Bronchial epithelial cell (primary cell): ENCODE measurements around the gene PDE6G. TPM values are rescaled to one million over a fixed set of nuclear protein-coding genes. Genes with fewer than 3 reads are reported as not detected.

Source experiments
- DNase-seq: peaks from one replicate; pipeline ENCODE4 v3.0.0-alpha.2; 2010; ENCODE audit warnings: low read depth
- FAIRE-seq: peaks from 2 replicates; lab custom pipeline; 2011; peaks lifted over from hg19 to GRCh38; lab: Jason Lieb, UNC
- H3K27me3 ChIP-seq: 2 replicates; pipeline ENCODE4 v1.5.1; 2011; ENCODE audit warnings: low read length; ENCODE audit not compliant: control insufficient read depth, insufficient read depth
- H3K36me3 ChIP-seq: 2 replicates; pipeline ENCODE4 v1.5.1; 2011; ENCODE audit warnings: low read length; ENCODE audit not compliant: control insufficient read depth, insufficient read depth
- H3K4me3 ChIP-seq: 2 replicates; pipeline ENCODE4 v1.5.1; 2011; ENCODE audit warnings: mild to moderate bottlenecking, low read depth, low read length, control low read depth
- total RNA-seq: library from RNA; depleted of rRNA; stranded (reverse); fragments of >200 nt; gene quantifications from 2 replicates; pipeline ENCODE4 v1.2.1, GENCODE V29; 2014
- TF ChIP-seq, protein P1 (sequence below): IDR thresholded peaks from 2 replicates; pipeline ENCODE4 v1.5.1; 2011; ENCODE audit warnings: mild to moderate bottlenecking, moderate library complexity, low read length, control low read depth, inconsistent platforms; ENCODE audit not compliant: insufficient read depth, severe bottlenecking

The PDE6G gene
- total RNA-seq, 1 donor from 2014 or later = not detected

DNA sequence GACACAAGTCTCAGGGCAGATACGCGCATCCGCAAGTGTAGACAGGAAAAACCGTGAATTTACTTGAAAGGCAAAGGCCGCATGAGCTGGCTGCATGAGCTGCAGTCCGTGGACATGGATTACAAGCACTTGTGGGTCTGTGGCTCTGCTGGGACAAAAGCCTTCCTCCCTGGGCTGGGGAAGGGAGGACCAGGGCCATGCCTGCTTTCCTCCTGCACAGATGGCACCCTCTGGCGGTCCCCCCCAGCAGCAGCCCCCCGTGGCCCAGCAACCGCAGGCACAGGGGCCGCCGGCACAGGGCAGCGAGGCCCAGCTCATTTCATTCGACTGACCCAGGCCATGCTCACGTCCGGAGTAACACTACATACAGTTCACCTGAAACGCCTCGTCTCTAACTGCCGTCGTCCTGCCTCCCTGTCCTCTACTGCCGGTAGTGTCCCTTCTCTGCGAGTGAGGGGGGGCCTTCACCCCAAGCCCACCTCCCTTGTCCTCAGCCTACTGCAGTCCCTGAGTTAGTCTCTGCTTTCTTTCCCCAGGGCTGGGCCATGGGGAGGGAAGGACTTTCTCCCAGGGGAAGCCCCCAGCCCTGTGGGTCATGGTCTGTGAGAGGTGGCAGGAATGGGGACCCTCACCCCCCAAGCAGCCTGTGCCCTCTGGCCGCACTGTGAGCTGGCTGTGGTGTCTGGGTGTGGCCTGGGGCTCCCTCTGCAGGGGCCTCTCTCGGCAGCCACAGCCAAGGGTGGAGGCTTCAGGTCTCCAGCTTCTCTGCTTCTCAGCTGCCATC is 45.1 kb upstream of the PDE6G start:
- Histone ChIP-seq H3K36me3 (peaks cover 25% of the 10 kb centered on the region), H3K27me3 (no peaks in the 10 kb centered on the region), H3K4me3 (no peak overlapping the region)
- DNase-seq = no peak
- FAIRE-seq = no peak
- TF ChIP-seq, protein P1, sequence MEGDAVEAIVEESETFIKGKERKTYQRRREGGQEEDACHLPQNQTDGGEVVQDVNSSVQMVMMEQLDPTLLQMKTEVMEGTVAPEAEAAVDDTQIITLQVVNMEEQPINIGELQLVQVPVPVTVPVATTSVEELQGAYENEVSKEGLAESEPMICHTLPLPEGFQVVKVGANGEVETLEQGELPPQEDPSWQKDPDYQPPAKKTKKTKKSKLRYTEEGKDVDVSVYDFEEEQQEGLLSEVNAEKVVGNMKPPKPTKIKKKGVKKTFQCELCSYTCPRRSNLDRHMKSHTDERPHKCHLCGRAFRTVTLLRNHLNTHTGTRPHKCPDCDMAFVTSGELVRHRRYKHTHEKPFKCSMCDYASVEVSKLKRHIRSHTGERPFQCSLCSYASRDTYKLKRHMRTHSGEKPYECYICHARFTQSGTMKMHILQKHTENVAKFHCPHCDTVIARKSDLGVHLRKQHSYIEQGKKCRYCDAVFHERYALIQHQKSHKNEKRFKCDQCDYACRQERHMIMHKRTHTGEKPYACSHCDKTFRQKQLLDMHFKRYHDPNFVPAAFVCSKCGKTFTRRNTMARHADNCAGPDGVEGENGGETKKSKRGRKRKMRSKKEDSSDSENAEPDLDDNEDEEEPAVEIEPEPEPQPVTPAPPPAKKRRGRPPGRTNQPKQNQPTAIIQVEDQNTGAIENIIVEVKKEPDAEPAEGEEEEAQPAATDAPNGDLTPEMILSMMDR = no peak

DNA sequence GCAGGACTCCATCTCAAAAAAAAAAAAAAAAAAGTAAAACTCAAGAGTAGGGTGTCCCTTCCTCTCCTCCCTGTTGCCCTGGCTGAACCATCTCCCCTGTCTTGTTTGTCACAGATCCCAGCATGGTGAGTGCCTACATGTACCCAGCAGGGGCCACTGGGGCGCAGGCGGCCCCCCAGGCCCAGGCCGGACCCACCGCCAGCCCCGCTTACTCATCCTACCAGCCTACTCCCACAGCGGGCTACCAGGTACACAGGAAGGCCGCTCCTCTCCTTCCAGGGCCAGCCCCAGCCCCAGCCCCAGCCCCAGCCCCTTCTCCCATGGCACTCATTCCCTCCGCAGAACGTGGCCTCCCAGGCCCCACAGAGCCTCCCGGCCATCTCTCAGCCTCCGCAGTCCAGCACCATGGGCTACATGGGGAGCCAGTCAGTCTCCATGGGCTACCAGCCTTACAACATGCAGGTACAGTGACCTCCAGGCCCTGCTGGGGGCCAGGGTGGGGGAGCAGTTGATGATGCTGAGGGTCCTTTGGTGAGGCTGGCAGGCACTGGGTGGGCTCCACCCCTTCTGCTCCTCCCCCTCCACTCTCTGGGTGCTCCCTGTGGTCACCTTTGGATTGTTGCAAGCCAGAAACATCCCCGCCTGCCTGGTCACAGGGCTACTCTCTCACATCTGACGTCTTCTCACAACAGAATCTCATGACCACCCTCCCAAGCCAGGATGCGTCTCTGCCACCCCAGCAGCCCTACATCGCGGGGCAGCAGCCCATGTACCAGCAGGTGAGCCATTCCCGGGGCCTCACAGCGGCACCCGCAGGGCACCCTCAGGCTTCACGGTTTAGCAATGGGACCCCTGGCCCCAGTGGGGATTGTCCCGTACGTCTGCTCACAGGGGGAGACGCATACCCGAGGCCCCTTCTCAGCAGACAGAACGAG is 44.3 kb upstream of the PDE6G start:
- Histone ChIP-seq H3K27me3 (no peaks in the 10 kb centered on the region), H3K36me3 (peaks cover 26% of the 10 kb centered on the region), H3K4me3 (no peak overlapping the region)
- DNase-seq = no peak
- FAIRE-seq = no peak
- TF ChIP-seq, protein P1 = no peak

DNA sequence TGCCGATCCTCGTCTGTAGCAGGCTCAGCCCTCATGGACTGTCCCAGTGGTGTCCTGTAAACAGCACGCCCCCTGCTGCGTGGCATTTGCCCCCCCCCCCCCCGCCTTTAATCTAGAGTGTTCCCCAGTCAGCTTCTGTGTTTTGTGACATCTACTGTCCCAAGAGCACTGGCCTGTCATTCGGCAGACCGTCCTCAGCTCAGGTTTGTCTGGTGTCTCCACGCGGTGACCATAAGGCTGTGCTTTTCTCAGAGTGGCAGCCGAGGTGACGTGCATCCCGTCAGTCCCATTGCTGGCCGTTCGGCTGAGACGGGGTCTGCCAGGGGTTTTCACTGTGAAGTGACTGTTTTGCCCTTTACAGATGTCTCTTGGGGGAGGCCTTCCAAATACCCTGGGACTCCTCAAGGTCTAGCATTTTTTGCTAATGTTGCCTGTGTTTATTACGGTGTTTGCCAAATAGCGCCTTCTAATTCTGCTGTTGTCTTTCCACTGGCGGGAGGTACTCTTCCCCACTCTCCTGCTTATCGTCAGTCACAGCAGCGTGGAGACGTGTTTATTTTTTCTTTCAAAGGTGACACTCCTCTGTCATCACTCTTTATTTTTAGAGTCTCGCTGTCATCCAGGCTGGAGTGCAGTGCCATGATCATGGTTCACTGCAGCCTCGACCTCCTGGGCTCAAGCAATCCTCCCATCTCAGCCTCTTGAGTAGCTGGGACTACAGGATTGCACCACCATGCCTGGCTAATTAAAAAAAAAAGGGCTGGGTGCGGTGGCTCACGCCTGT is 41.1 kb upstream of the PDE6G start:
- TF ChIP-seq, protein P1 = no peak
- no peak for DNase-seq
- H3K36me3 ChIP-seq = peaks cover 40% of the 10 kb centered on the region
- no peak overlapping the region for H3K4me3 ChIP-seq
- FAIRE-seq = peak; percentile 36
- no peaks in the 10 kb centered on the region for H3K27me3 ChIP-seq

DNA sequence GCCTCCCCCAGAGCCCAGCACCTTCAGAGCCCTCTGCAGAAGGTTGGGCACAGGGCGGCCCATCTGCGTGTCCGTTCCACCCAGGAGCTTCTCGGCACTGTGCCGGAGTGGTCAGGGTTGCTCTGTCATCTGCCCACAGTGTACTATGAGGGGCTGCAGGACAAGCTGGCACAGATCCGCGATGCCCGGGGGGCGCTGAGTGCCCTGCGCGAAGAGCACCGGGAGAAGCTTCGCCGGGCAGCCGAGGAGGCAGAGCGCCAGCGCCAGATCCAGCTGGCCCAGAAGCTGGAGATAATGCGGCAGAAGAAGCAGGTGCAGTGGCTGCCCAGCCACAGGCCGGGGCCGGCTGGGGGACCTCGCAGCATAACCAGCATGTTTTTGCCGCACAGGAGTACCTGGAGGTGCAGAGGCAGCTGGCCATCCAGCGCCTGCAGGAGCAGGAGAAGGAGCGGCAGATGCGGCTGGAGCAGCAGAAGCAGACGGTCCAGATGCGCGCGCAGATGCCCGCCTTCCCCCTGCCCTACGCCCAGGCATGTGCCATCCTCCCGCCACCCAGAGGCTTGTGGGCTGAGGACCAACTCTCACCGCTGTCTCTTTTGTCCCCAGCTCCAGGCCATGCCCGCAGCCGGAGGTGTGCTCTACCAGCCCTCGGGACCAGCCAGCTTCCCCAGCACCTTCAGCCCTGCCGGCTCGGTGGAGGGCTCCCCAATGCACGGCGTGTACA is 40.0 kb upstream of the PDE6G start:
- DNase-seq (no peak), FAIRE-seq (no peak)
- Histone ChIP-seq H3K4me3 (no peak overlapping the region), H3K27me3 (no peaks in the 10 kb centered on the region), H3K36me3 (peaks cover 47% of the 10 kb centered on the region)
- TF ChIP-seq, protein P1 = no peak

DNA sequence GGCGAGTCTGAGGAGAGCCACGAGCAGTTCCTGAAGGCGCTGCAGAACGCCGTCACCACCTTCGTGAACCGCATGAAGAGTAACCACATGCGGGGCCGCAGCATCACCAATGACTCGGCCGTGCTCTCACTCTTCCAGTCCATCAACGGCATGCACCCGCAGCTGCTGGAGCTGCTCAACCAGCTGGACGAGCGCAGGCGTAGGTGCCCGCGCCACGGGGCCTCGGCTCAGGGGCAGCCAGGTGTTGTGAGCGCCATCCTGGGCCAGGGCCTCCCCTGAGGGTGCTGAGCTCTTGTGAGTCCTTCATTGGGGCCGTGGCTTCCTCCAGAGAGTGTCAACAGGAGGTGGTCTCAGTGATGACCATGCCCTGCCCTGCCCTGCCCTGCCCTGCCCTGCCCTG is 39.5 kb upstream of the PDE6G start:
- no peak overlapping the region for H3K4me3 ChIP-seq
- FAIRE-seq = no peak

More for the DNA sequence above, 39.5 kb upstream of the PDE6G start:
- H3K36me3 ChIP-seq = peaks cover 44% of the 10 kb centered on the region
- TF ChIP-seq, protein P1 = no peak
- DNase-seq = no peak
- H3K27me3 ChIP-seq = no peaks in the 10 kb centered on the region
